Motor neuron (in vitro differentiated cells): Measurements from ENCODE around the gene RGS6. TPM values are rescaled to one million over a fixed set of nuclear protein-coding genes. Genes with fewer than 3 reads are reported as not detected.

Source experiments
- ATAC-seq, 8 experiments: fragments of 200-7000 bp; cut with Tn5 transposase; replicated peaks in 6 of 8; 2 replicates each; pipeline ENCODE4 v1.8.0; 2021; ENCODE audit warnings: mild to moderate bottlenecking in 8 of 8, moderate library complexity in 8 of 8
- H3K27ac ChIP-seq, 2 donors: fragments of 250-450 bp; sonication (Bioruptor Pico); 2 replicates each; pipeline ENCODE4 v1.9.0; 2021; ENCODE audit warnings: antibody characterized with exemption in 2 of 2, mild to moderate bottlenecking in 2 of 2, moderate library complexity in 1 of 2
- H3K4me1 ChIP-seq, 2 donors: fragments of 250-450 bp; sonication (Bioruptor Pico); replicated peaks in 1 of 2; 2 replicates each; pipeline ENCODE4 v1.6.1; 2021; ENCODE audit warnings: antibody characterized with exemption in 2 of 2, mild to moderate bottlenecking in 2 of 2, moderate library complexity in 1 of 2
- H3K4me3 ChIP-seq, 5 donors: fragments of 250-450 bp; sonication (Bioruptor Pico); 2 replicates each; pipeline ENCODE4 v1.9.0; 2021; ENCODE audit warnings: antibody characterized with exemption in 5 of 5, mild to moderate bottlenecking in 5 of 5, moderate library complexity in 4 of 5
- WGBS, 10 experiments: fragments of 450-650 bp; shearing (Covaris generic); methylation state at CpG; one replicate each; pipeline ENCODE4 v1.0.0; 2022; 5-methylcytosine and 5-hydroxymethylcytosine counted together
- in situ Hi-C, 9 experiments: fragments of 400-800 bp; cut with MboI; loops; one replicate each; pipeline ENCODE4 v1.15.0; 2021; ENCODE audit warnings: low sequenced_read_pairs in 9 of 9, low pct_unique_long_range_greater_than_20kb in 2 of 9; ENCODE audit not compliant: unreplicated experiment in 9 of 9
- total RNA-seq, 8 experiments: library from RNA; unstranded; fragments of 300-600 nt; gene quantifications; 2 replicates each; pipeline versions ENCODE4 v1.2.3 to v1.2.4, GENCODE V29; 2022

Gene RGS6
- total RNA-seq, 8 experiments from 2014 or later: 0.22 to 15.5 (median 1.3) TPM

- Histone ChIP-seq H3K4me3 (no peak overlapping the region), H3K27ac (no peak overlapping the region), H3K4me1 (no peaks in the 10 kb centered on the region)
- in situ Hi-C loops: no loop called here
- 0 to 80% (median 75%) methylated on average over 1 of the region's 1 CpG; no CpG with 5 or more reads in 5 of the 10 experiments for WGBS, 10 experiments
- no peak for ATAC-seq
These were observed 289.8 kb downstream of the RGS6 start for GRCh38 chr14:72222046-72222445.

DNA sequence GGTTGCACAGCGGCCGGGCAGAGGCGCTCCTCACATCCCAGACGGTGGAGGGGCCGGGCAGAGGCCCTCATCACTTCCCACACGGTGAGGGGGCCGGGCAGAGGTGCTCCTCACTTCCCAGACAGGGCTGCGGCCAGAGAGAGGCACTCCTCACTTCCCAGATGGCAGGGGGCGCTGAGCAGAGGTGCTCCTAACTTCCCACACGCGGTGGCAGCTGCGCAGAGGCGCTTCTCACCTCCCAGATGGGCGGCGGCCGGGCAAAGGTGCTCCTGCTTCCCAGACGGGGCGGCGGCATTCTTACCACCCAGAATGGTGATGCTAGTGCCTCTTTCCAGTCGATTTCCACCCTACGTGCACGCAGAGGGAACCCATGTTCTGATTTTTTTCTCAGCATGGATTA lies 304.4 kb downstream of the RGS6 start:
- Histone ChIP-seq H3K4me3 (no peak overlapping the region), H3K4me1 (no peaks in the 10 kb centered on the region), H3K27ac (no peak overlapping the region)
- ATAC-seq: no peak
- 45 to 100% (median 74%) methylated on average over 1 to 7 of the region's 22 CpGs; no CpG with 5 or more reads in 5 of the 10 experiments for WGBS, 10 experiments
- in situ Hi-C loops: no loop called here

DNA sequence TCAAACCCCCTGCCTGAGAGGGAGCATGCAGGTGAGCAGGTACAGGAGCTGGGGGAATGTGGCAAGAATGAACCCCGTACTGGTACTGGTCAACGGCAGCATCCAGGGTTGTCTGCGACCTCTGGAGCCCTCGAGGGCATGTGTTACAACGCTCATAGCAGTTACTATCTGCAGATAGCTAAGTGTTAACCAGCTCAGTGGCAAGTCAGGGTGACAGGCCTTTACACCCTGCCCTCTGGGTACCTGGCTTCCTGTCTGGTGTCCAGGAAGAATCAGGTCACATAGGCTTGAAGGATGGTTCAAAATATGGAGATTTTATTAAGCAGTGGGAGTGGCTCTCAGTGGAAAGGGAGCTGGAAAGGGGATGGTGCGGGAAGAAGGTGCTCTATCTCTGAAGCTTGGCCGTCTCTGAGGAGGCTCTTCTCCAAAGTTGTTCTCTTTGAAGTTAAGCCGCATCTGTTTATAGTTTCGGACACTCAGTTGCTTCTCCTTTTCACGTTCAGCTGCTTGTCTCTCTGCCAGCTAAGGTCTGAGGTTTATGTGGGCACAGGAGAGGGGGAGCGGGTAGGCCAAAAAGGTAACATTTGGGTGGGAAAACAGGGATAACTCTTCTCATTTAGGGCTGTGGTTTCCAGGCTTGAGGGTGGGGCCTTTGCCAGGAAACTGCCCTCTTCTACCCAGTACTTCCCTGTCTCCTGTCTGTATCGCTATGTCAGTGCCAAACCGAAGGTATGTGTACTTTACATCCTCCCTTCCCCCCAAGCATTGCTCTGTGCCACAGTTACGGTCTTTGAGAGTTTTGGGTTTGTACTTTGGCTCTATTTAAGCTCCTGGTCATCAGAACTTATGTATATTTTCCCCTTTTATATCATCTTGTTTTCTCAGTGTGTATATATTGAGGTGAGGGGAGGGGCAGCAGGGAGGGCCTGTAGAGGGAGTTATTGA lies 305.8 kb downstream of the RGS6 start:
- no peaks in the 10 kb centered on the region for H3K4me1 ChIP-seq
- no peak for ATAC-seq
- in situ Hi-C loops: no loop called here
- H3K27ac ChIP-seq: no peak overlapping the region
- no peak overlapping the region for H3K4me3 ChIP-seq
- WGBS, 10 experiments: 10 to 89% (median 67%) methylated on average over 1 to 9 of the region's 14 CpGs; no CpG with 5 or more reads in 1 of the 10 experiments

- peaks cover 8 to 13% of the 10 kb centered on the region in 2 donors for H3K4me1 ChIP-seq
- in situ Hi-C loops: no loop called here
- H3K27ac ChIP-seq: no peak overlapping the region
- 25 to 100% (median 60%) methylated on average over 1 to 5 of the region's 5 CpGs for WGBS, 10 experiments
- ATAC-seq: peak in 2 of 8 experiments; percentile 43 to 73
- H3K4me3 ChIP-seq: no peak overlapping the region
These were observed 311.4 kb downstream of the RGS6 start for GRCh38 chr14:72243309-72244293.

DNA sequence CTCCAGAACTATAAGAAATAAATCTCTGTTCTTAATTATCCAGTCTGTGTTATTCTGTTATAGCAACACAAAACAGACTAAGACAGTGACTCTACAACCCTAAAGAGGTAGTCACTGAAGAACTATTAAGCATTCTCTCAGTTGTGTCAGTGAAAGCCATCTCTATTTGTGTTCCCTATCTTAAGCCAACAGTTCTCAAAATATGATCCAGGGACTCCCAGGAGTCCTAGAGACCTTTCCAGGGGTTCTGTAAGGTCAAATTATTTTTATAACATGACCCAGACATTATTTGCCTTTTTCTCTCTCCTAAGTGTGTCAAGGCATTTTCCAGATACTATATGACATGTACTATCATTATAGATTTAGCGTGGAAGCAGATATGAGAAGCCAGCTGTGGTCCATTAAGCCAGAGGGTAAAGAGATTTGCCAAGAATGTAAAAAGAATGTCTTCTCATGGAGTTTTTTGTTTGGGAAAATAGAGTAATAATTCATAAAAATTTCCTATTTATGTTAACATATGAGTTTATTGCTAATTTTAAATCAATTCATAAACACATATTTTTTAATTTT lies 315.8 kb downstream of the RGS6 start:
- no peak overlapping the region for H3K27ac ChIP-seq
- H3K4me1 ChIP-seq: peaks cover 8 to 13% of the 10 kb centered on the region in 2 donors
- WGBS, 10 experiments: 0 to 100% (median 51%) methylated on average over 1 of the region's 1 CpG; no CpG with 5 or more reads in 2 of the 10 experiments
- no peak for ATAC-seq
- no peak overlapping the region for H3K4me3 ChIP-seq
- in situ Hi-C loops: no loop called here

DNA sequence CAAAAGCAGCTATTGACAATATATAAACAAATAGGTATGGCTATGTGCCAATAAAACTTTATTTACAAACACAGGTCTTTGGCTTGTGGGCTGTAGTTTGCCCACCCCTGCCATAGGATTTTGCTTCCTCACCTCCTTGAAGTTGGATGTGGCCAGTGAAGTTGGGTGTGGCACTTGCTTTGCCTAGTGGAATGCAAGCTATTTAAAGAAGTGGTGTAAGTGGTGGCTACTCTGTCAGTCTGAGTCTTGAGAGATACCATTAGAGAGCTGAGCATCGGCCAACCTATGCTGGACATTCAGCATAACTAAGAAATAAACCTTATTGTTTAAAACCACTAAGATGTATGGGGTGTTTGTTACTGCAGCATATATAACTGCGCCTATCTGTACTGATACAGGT lies 321.3 kb downstream of the RGS6 start:
- peak in 1 of 8 experiments; percentile 33 for ATAC-seq
- Histone ChIP-seq H3K27ac (no peak overlapping the region), H3K4me3 (no peak overlapping the region), H3K4me1 (peaks cover 5 to 13% of the 10 kb centered on the region in 2 donors)
- in situ Hi-C loops: no loop called here
- 0 to 100% (median 79%) methylated on average over 1 to 2 of the region's 2 CpGs; no CpG with 5 or more reads in 4 of the 10 experiments for WGBS, 10 experiments

DNA sequence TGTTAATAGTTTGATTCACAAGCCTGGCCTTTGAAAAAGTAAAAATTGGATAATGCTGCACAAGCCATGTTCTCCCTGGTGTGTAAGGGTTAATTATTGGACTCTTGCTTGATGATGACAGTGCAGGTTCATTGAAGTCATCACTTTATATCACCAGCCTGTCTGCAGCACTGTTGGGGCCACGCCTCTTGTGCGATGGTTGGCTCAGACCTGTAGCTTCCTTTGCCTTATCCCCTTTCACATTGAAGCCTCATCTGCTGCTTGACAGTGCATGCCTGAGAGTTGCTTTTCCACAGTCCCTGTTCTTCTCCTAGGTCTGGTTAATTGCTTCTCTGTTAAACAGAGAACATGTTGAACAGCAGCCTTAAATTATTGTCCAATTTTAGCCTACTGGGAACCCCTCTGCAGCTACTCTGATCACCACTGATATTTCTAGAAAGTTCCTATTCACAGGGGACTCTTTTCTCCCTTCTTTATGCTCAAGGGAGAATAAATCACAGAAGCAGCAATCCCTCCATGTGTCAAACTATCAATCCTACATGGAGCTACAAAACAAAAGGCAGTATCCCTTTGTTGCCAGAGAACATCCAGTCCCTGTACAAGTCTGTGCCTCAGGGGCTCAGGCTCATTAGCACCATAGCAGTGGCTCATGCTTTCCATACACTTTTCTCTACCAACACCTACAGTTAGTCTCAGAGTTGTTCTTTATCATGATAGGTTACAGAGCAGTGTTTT lies 322.1 kb downstream of the RGS6 start:
- Histone ChIP-seq H3K27ac (peak overlapping the region in 1 of 2 donors; percentile 41), H3K4me1 (peaks cover 5 to 13% of the 10 kb centered on the region in 2 donors), H3K4me3 (no peak overlapping the region)
- peak in 5 of 8 experiments; percentile 81 to 88 (median 85) for ATAC-seq
- WGBS, 10 experiments: 72 to 85% (median 78%) methylated on average over 1 to 2 of the region's 2 CpGs; no CpG with 5 or more reads in 6 of the 10 experiments
- in situ Hi-C loops: no loop called here

GRCh38 chr14:72254937-72255472 lies 322.8 kb downstream of the RGS6 start:
- ATAC-seq: peak in 4 of 8 experiments; percentile 27 to 59 (median 48)
- Histone ChIP-seq H3K27ac (peak overlapping the region in 1 of 2 donors; percentile 41), H3K4me1 (peaks cover 5 to 13% of the 10 kb centered on the region in 2 donors), H3K4me3 (no peak overlapping the region)
- in situ Hi-C loops: no loop called here
- WGBS, 10 experiments: 0 to 100% (median 93%) methylated on average over 1 to 2 of the region's 4 CpGs; no CpG with 5 or more reads in 3 of the 10 experiments

DNA sequence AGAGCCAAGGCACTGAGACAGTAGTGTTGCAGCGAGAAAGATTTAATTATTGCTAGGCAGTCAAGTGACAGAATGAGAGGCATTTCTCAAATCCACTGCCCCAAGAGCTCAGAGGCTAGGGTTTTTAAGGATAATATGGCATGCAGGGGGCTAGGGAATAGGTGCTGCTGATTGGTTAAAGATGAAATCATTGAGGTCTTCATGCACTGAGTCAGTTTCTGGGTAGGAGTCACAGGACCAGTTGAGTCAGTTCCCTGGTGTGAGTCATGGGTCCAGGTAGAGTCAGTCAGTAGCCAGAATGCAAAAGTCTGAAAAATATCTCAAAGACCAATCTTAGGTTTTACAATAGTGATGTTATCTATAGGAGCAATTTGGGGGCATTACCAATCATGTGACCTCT lies 323.8 kb downstream of the RGS6 start:
- Histone ChIP-seq H3K4me3 (no peak overlapping the region), H3K4me1 (peaks cover 5 to 13% of the 10 kb centered on the region in 2 donors), H3K27ac (no peak overlapping the region)
- in situ Hi-C loops: no loop called here
- ATAC-seq: peak in 5 of 8 experiments; percentile 27 to 82 (median 42)
- WGBS, 10 experiments: 25 to 100% (median 89%) methylated on average over 1 of the region's 1 CpG; no CpG with 5 or more reads in 3 of the 10 experiments

GRCh38 chr14:72261068-72261467 lies 328.8 kb downstream of the RGS6 start:
- in situ Hi-C loops: no loop called here
- no peak for ATAC-seq
- no peaks in the 10 kb centered on the region for H3K4me1 ChIP-seq
- H3K4me3 ChIP-seq: no peak overlapping the region
- H3K27ac ChIP-seq: no peak overlapping the region
- 0 to 100% (median 67%) methylated on average over 1 to 4 of the region's 4 CpGs; no CpG with 5 or more reads in 2 of the 10 experiments for WGBS, 10 experiments

DNA sequence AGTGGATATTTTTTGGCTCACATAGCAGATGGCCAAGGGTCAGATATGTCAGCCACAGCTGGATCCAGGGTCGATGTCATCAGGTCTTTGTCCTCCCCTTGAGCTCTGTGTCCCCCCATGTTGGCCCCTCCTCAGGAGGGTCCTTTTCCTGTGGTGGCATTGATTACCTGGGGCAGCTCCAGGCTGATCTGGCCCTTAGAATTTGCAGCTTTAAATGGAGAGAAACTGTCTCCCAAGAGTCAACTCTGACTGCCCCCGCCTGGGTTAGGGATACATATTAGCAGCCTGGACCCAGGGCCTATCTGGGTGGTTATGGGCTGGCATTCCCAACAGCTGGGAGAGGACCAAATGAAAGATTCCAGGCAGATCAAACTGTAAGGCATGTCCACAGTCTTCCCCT lies 330.5 kb downstream of the RGS6 start:
- no peaks in the 10 kb centered on the region for H3K4me1 ChIP-seq
- H3K4me3 ChIP-seq: no peak overlapping the region
- 8 to 84% (median 20%) methylated on average over 1 to 2 of the region's 2 CpGs; no CpG with 5 or more reads in 5 of the 10 experiments for WGBS, 10 experiments
- ATAC-seq: no peak
- in situ Hi-C loops: no loop called here
- H3K27ac ChIP-seq: no peak overlapping the region

DNA sequence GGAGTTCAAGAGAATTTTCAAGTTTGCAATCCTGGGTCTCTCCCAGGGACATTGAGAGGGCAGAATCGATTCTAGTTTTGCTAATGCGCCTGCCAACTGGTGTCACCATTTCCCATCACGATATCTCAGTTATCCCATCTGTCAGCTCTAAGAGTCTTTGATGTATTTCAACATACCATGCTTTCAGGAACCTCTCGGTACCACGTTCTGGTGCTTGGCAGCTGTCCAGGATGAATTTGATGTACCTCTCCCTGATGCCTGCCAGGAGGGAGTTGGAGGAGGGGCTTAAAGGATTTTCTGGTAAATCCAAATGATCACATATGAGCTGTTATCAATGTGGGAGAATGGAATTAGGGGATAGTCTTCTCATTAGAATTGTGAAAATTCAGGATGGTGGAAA lies 332.5 kb downstream of the RGS6 start:
- 0 to 87% (median 59%) methylated on average over 1 to 5 of the region's 5 CpGs; no CpG with 5 or more reads in 2 of the 10 experiments for WGBS, 10 experiments
- in situ Hi-C loops: no loop called here
- Histone ChIP-seq H3K4me1 (no peaks in the 10 kb centered on the region), H3K4me3 (no peak overlapping the region), H3K27ac (no peak overlapping the region)
- no peak for ATAC-seq
